ENCODE data around the gene RAMP2. TPM values are rescaled to one million over a fixed set of nuclear protein-coding genes. Genes with fewer than 3 reads are reported as not detected.

Gene RAMP2
- total and polyA plus RNA-seq, 4 donors, result 8.1 to 77.7 (median 20.8) TPM

DNA sequence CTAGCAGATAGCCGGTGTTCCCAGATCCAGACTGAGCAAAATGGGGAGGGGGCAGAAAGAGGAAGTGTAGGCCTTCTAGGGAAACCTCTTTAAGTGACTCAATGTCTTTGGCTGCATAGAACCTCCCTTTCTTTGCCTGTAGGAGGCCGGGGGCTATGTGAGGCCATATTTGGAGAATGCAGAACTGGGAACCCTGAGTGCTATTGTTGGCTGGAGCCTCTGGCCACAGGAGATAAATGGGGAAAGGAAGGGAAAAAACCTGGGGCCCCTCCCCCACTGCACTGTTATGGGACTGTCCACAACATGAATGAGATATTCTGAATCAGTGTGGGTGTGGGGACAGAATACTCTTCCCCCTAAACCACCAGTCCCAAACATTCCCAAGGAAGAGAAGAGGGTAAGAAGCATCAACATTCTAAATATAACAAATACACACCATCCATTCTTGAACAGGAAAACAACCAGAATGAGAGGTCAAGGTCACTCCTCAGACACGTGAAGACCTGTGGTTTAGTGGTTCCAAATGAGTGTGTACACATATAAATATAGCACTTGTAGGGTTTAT, 14.6 kb downstream of the RAMP2 start:
- Histone ChIP-seq H3K4me3 (ENCODE audit: low read length in 2 of 2) (no peak overlapping the region), H3K27ac (ENCODE audit: low read depth in 1 of 2, low read length in 2 of 2) (no peak overlapping the region), H3K27me3 (ENCODE audit: control insufficient read depth in 1 of 2, insufficient read depth in 2 of 2, low read length in 1 of 2) (no peaks in the 10 kb centered on the region), H3K4me1 (ENCODE audit: control insufficient read depth in 1 of 2, insufficient read depth in 2 of 2, low read length in 2 of 2) (no peaks in the 10 kb centered on the region), H3K9me3 (ENCODE audit: control insufficient read depth, low read length) (no peaks in the 10 kb centered on the region), H3K36me3 (ENCODE audit: control insufficient read depth in 1 of 2, insufficient read depth in 2 of 2, low read length in 1 of 2) (peaks cover 0 to 2% of the 10 kb centered on the region in 2 donors)
- DNase-seq (no peak), ATAC-seq (ENCODE audit: low FRiP score) (no peak)
- intact Hi-C loops (cut with DNase I), result no loop called here
- WGBS, 2 donors, result 38 to 40% methylated on average over 3 of the region's 3 CpGs

DNA sequence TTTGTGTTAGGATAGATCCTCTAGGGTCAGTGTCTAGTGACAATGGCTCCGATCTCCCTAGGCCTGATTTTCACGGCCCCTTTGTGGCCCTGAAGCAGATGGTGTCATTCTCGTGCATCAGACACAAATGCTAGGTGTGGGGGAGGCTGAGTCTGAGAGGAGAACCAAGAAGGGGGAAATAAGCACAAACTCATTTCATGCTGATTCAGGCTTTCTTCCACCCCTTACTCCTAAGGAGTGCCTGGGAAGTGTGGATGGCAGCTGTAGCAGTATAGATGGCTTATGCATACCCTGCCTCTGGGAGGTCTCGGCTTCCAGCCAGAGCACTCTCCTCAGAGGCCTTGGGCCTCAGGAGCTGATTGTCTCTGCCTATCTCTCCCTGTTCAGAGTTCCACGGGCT, 17.5 kb downstream of the RAMP2 start:
- DNase-seq (peak in 1 of 2 donors; percentile 46), ATAC-seq (ENCODE audit: low FRiP score) (no peak)
- Histone ChIP-seq H3K9me3 (ENCODE audit: control insufficient read depth, low read length) (no peaks in the 10 kb centered on the region), H3K36me3 (ENCODE audit: control insufficient read depth in 1 of 2, insufficient read depth in 2 of 2, low read length in 1 of 2) (peaks cover 0 to 2% of the 10 kb centered on the region in 2 donors), H3K4me1 (ENCODE audit: control insufficient read depth in 1 of 2, insufficient read depth in 2 of 2, low read length in 2 of 2) (no peaks in the 10 kb centered on the region), H3K27ac (ENCODE audit: low read depth in 1 of 2, low read length in 2 of 2) (no peak overlapping the region), H3K27me3 (ENCODE audit: control insufficient read depth in 1 of 2, insufficient read depth in 2 of 2, low read length in 1 of 2) (no peaks in the 10 kb centered on the region), H3K4me3 (ENCODE audit: low read length in 2 of 2) (no peak overlapping the region)
- intact Hi-C loops (cut with DNase I), result no loop called here
- WGBS, 2 donors, result 85 to 92% methylated on average over 5 of the region's 5 CpGs

DNA sequence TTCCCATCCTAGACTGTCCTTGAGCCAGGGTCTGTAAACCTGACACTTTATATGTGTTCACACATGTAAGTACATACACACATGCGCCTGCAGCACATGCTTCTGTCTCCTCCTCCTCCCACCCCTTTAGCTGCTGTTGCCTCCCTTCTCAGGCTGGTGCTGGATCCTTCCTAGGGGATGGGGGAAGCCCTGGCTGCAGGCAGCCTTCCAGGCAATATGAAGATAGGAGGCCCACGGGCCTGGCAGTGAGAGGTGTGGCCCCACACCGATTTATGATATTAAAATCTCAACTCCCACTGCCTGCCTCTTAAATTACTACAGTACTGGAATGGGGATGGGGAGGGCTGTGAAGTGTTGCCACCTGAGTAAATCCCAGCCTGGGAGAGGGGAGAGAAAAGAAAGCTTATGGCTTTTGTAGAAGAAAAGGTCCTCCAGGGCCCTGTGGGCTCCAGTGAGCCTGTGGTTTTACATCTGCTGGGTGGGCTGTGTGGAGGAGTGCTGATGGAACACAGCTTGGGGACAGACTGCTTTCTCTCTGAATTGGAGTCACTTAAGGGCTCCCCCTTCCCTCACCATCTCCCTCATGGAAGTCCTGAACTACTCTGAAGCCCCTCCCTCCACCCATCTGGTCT, 18.4 kb downstream of the RAMP2 start:
- DNase-seq, result peak in 1 of 2 donors; percentile 6
- Histone ChIP-seq H3K36me3 (ENCODE audit: control insufficient read depth in 1 of 2, insufficient read depth in 2 of 2, low read length in 1 of 2) (peaks cover 0 to 2% of the 10 kb centered on the region in 2 donors), H3K4me3 (ENCODE audit: low read length in 2 of 2) (no peak overlapping the region), H3K27me3 (ENCODE audit: control insufficient read depth in 1 of 2, insufficient read depth in 2 of 2, low read length in 1 of 2) (no peaks in the 10 kb centered on the region), H3K9me3 (ENCODE audit: control insufficient read depth, low read length) (no peaks in the 10 kb centered on the region), H3K4me1 (ENCODE audit: control insufficient read depth in 1 of 2, insufficient read depth in 2 of 2, low read length in 2 of 2) (no peaks in the 10 kb centered on the region), H3K27ac (ENCODE audit: low read depth in 1 of 2, low read length in 2 of 2) (no peak overlapping the region)
- ATAC-seq (ENCODE audit: low FRiP score), result no peak
- 70 to 71% methylated on average over 3 of the region's 3 CpGs for WGBS, 2 donors
- intact Hi-C loops (cut with DNase I), result no loop called here

DNA sequence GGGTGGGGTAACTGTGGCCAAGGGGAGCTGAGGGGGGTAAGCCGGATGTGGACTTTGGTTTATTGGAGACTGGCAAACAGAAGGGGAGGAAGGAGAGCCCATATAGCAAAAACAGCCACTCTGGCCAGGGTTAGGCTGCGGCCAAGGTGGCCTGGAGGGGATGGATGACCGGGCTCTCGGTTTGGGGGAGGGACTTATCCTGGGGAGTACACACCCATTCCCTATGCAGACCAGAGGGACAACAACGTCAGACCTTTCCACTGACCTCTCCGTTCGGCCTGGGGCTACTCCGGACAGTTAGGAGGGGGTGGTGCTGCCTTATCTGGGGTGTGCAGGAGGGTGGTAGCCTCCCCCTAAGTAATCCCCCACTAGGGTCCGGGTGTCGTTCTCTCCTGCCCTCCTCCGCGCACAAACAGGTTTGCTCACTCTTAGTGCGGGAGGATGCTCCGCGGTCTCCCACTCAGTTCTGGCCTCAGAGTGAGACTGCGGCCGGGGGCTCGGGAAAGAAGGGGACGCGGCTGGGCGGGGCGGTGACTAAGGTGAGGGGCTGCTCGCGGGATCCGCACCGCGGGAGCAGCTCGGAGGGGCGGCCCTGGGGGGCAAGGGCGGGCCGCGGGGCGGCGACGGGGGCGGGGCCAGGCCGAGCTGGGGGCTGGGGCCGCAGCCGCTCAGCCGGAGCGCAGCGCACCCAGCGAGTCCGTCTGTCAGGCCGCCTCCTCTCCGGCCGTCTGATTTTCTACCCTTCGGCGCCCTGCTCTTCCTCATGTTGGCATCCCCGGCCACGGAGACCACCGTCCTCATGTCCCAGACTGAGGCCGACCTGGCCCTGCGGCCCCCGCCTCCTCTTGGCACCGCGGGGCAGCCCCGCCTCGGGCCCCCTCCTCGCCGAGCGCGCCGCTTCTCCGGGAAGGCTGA, 19.2 kb downstream of the RAMP2 start, which contains the start of gene WNK4:
Gene WNK4 (plus strand): TSS at position 675 of the 915 bp plus-strand sequence. CDS start 89 bp downstream, at position 764.
- Histone ChIP-seq H3K4me1 (ENCODE audit: control insufficient read depth in 1 of 2, insufficient read depth in 2 of 2, low read length in 2 of 2) (no peaks in the 10 kb centered on the region), H3K27ac (ENCODE audit: low read depth in 1 of 2, low read length in 2 of 2) (no peak within 1 kb of the TSS), H3K27me3 (ENCODE audit: control insufficient read depth in 1 of 2, insufficient read depth in 2 of 2, low read length in 1 of 2) (no peaks in the 10 kb centered on the region), H3K4me3 (ENCODE audit: low read length in 2 of 2) (peak within 1 kb of the TSS in 1 of 2 donors; percentile 16), H3K36me3 (ENCODE audit: control insufficient read depth in 1 of 2, insufficient read depth in 2 of 2, low read length in 1 of 2) (peaks cover 0 to 2% of the 10 kb centered on the region in 2 donors), H3K9me3 (ENCODE audit: control insufficient read depth, low read length) (no peaks in the 10 kb centered on the region)
- intact Hi-C loops (cut with DNase I), result no loop called here
- ATAC-seq (ENCODE audit: low FRiP score) (no peak), DNase-seq (peak in 1 of 2 donors; percentile 30)
- WGBS, 2 donors, result 5% methylated on average over 47 to 65 of the region's 65 CpGs

DNA sequence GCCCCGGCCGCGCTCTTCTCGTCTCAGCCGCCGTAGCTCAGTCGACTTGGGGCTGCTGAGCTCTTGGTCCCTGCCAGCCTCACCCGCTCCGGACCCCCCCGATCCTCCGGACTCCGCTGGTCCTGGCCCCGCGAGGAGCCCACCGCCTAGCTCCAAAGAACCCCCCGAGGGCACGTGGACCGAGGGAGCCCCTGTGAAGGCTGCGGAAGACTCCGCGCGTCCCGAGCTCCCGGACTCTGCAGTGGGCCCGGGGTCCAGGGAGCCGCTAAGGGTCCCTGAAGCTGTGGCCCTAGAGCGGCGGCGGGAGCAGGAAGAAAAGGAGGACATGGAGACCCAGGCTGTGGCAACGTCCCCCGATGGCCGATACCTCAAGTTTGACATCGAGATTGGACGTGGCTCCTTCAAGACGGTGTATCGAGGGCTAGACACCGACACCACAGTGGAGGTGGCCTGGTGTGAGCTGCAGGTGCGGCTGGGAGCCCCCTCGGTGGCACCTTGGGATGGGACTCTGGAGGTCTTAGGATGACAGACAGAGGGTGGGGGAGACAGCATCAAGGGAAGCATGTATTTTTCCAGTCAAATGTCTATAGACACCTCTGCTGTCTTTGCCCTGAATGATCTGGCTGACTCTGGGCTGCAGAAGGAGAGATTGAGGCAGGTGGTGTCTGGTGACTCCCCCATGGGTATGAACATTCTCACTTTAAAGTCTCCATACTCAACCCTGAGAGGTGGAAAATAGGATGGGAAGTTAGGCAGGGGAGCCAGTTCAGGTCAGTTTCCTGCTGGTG, 20.0 kb downstream of the RAMP2 start:
- intact Hi-C loops (cut with DNase I), result no loop called here
- no peak overlapping the region for H3K4me3 ChIP-seq (ENCODE audit: low read length in 2 of 2)
- DNase-seq (no peak), ATAC-seq (ENCODE audit: low FRiP score) (no peak)
- no peak overlapping the region for H3K27ac ChIP-seq (ENCODE audit: low read depth in 1 of 2, low read length in 2 of 2)
- H3K36me3 ChIP-seq (ENCODE audit: control insufficient read depth in 1 of 2, insufficient read depth in 2 of 2, low read length in 1 of 2), result peaks cover 0 to 2% of the 10 kb centered on the region in 2 donors
- no peaks in the 10 kb centered on the region for H3K9me3 ChIP-seq (ENCODE audit: control insufficient read depth, low read length)
- no peaks in the 10 kb centered on the region for H3K27me3 ChIP-seq (ENCODE audit: control insufficient read depth in 1 of 2, insufficient read depth in 2 of 2, low read length in 1 of 2)
- H3K4me1 ChIP-seq (ENCODE audit: control insufficient read depth in 1 of 2, insufficient read depth in 2 of 2, low read length in 2 of 2), result no peaks in the 10 kb centered on the region
- 6 to 8% methylated on average over 39 of the region's 39 CpGs for WGBS, 2 donors

DNA sequence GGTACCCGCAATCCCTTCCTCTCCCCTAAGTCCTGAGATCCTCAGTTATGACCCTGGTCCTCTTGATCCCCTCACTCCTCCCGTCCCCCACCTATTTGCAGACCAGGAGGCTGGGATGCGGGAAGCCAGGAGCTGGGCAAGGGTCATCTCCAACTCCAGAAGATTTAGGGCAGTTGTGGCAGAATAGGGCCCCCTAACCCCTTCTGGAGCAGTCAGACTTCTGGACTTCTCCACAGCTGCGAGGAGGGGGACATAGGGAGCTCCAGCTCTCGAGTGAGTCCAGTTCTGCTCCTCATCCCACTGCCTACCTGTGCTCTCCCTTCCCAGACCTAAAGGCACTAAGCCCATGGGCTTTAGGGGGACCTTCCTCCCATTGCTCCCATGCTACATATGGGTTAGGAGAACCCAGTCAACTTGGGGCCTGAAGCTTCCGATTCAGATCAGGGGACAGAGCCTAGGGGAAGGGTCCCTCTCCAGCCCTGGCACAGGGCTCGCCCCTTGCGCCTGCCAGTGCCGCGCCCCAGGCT, 20.7 kb downstream of the RAMP2 start:
- no peak for DNase-seq
- no peak overlapping the region for H3K27ac ChIP-seq (ENCODE audit: low read depth in 1 of 2, low read length in 2 of 2)
- WGBS, 2 donors, result 30 to 36% methylated on average over 10 of the region's 10 CpGs
- no peak overlapping the region for H3K4me3 ChIP-seq (ENCODE audit: low read length in 2 of 2)
- peak; percentile 19 for ATAC-seq (ENCODE audit: low FRiP score)
- no peaks in the 10 kb centered on the region for H3K9me3 ChIP-seq (ENCODE audit: control insufficient read depth, low read length)
- H3K4me1 ChIP-seq (ENCODE audit: control insufficient read depth in 1 of 2, insufficient read depth in 2 of 2, low read length in 2 of 2), result no peaks in the 10 kb centered on the region
- H3K27me3 ChIP-seq (ENCODE audit: control insufficient read depth in 1 of 2, insufficient read depth in 2 of 2, low read length in 1 of 2), result no peaks in the 10 kb centered on the region
- intact Hi-C loops (cut with DNase I), result no loop called here
- peaks cover 0 to 2% of the 10 kb centered on the region in 2 donors for H3K36me3 ChIP-seq (ENCODE audit: control insufficient read depth in 1 of 2, insufficient read depth in 2 of 2, low read length in 1 of 2)

DNA sequence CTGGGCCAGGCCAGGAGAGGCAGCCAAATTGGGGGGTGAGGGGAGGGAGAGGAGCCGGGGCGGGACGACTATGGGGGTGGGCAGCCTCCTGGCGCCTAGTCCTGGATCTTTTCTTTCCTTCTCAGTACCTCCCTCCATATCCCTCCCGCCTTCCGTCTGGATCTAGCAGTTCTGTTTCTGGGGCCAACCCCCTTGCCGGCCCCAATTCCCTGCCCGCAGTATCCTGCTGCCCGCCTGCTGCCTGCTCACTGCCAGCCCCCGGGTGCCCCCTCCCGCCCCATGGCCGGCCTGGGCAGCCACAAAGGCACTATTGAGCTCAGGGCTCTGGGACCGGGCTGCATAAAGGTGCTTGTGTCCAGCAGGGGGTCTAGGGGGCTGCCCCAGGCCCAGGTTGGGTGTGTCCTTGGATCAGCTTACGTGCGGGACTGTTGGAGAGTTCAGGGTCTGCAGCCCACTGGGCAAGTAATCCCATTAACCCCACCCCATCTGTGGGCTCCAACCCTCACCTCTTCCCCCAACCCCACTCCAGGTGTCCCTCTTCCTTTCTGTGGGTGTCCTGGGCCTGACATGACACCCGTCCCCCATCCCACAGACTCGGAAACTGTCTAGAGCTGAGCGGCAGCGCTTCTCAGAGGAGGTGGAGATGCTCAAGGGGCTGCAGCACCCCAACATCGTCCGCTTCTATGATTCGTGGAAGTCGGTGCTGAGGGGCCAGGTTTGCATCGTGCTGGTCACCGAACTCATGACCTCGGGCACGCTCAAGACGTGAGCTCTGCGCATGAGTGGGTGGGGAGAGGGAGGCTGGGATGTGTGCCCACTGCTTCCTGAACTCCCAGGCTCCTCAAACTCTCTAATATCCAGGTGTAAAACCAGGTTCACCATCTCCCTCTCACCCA, 21.4 kb downstream of the RAMP2 start:
- WGBS, 2 donors, result 30 to 40% methylated on average over 29 of the region's 29 CpGs
- no peak for DNase-seq
- peaks cover 0 to 2% of the 10 kb centered on the region in 2 donors for H3K36me3 ChIP-seq (ENCODE audit: control insufficient read depth in 1 of 2, insufficient read depth in 2 of 2, low read length in 1 of 2)
- H3K4me3 ChIP-seq (ENCODE audit: low read length in 2 of 2), result no peak overlapping the region
- no peak for ATAC-seq (ENCODE audit: low FRiP score)
- no peaks in the 10 kb centered on the region for H3K9me3 ChIP-seq (ENCODE audit: control insufficient read depth, low read length)
- H3K27me3 ChIP-seq (ENCODE audit: control insufficient read depth in 1 of 2, insufficient read depth in 2 of 2, low read length in 1 of 2), result no peaks in the 10 kb centered on the region
- H3K27ac ChIP-seq (ENCODE audit: low read depth in 1 of 2, low read length in 2 of 2), result no peak overlapping the region
- intact Hi-C loops (cut with DNase I), result no loop called here
- H3K4me1 ChIP-seq (ENCODE audit: control insufficient read depth in 1 of 2, insufficient read depth in 2 of 2, low read length in 2 of 2), result no peaks in the 10 kb centered on the region
